ENCODE data around the gene CTCFL.

CTCFL gene

GRCh38 chr20:57535297-57535696 is 10.4 kb upstream of the CTCFL start:
- no peaks in the 10 kb centered on the region for H3K27me3 ChIP-seq (ENCODE audit: control insufficient read depth, insufficient read depth, low read length, poor library complexity, severe bottlenecking)
- no peaks in the 10 kb centered on the region for H3K9me3 ChIP-seq (ENCODE audit: control insufficient read depth, low read length)
- WGBS, 2 experiments, result 93 to 95% methylated on average over 5 of the region's 5 CpGs
- H3K4me3 ChIP-seq (ENCODE audit: insufficient read depth, low read depth, low read length), result no peak overlapping the region
- H3K4me1 ChIP-seq (ENCODE audit: control insufficient read depth, insufficient read depth, low read length), result no peaks in the 10 kb centered on the region
- no peak overlapping the region for H3K27ac ChIP-seq (ENCODE audit: insufficient read depth, low read depth, low read length, poor library complexity, severe bottlenecking)
- H3K36me3 ChIP-seq (ENCODE audit: control insufficient read depth, insufficient read depth, low read length), result no peaks in the 10 kb centered on the region

- H3K27ac ChIP-seq (ENCODE audit: insufficient read depth, low read depth, low read length, poor library complexity, severe bottlenecking), result no peak overlapping the region
- no peaks in the 10 kb centered on the region for H3K27me3 ChIP-seq (ENCODE audit: control insufficient read depth, insufficient read depth, low read length, poor library complexity, severe bottlenecking)
Observed at GRCh38 chr20:57532104-57532503, 7.2 kb upstream of the CTCFL start.

GRCh38 chr20:57530327-57530981 is 5.5 kb upstream of the CTCFL start:
- no peaks in the 10 kb centered on the region for H3K27me3 ChIP-seq (ENCODE audit: control insufficient read depth, insufficient read depth, low read length, poor library complexity, severe bottlenecking)
- no peaks in the 10 kb centered on the region for H3K4me1 ChIP-seq (ENCODE audit: control insufficient read depth, insufficient read depth, low read length)
- no peaks in the 10 kb centered on the region for H3K9me3 ChIP-seq (ENCODE audit: control insufficient read depth, low read length)
- no peaks in the 10 kb centered on the region for H3K36me3 ChIP-seq (ENCODE audit: control insufficient read depth, insufficient read depth, low read length)
- 94 to 95% methylated on average over 4 of the region's 4 CpGs for WGBS, 2 experiments
- H3K4me3 ChIP-seq (ENCODE audit: insufficient read depth, low read depth, low read length), result no peak overlapping the region
- H3K27ac ChIP-seq (ENCODE audit: insufficient read depth, low read depth, low read length, poor library complexity, severe bottlenecking), result no peak overlapping the region

More at GRCh38 chr20:57532104-57532503, 7.2 kb upstream of the CTCFL start:
- H3K4me3 ChIP-seq (ENCODE audit: insufficient read depth, low read depth, low read length), result no peak overlapping the region
- no peaks in the 10 kb centered on the region for H3K36me3 ChIP-seq (ENCODE audit: control insufficient read depth, insufficient read depth, low read length)
- WGBS, 2 experiments, result 87 to 100% methylated on average over 2 of the region's 2 CpGs
- H3K9me3 ChIP-seq (ENCODE audit: control insufficient read depth, low read length), result no peaks in the 10 kb centered on the region
- H3K4me1 ChIP-seq (ENCODE audit: control insufficient read depth, insufficient read depth, low read length), result no peaks in the 10 kb centered on the region

- 89 to 99% methylated on average over 3 of the region's 3 CpGs for WGBS, 2 experiments
- Histone ChIP-seq H3K36me3 (ENCODE audit: control insufficient read depth, insufficient read depth, low read length) (no peaks in the 10 kb centered on the region), H3K9me3 (ENCODE audit: control insufficient read depth, low read length) (no peaks in the 10 kb centered on the region), H3K27ac (ENCODE audit: insufficient read depth, low read depth, low read length, poor library complexity, severe bottlenecking) (no peak overlapping the region), H3K27me3 (ENCODE audit: control insufficient read depth, insufficient read depth, low read length, poor library complexity, severe bottlenecking) (no peaks in the 10 kb centered on the region), H3K4me1 (ENCODE audit: control insufficient read depth, insufficient read depth, low read length) (no peaks in the 10 kb centered on the region), H3K4me3 (ENCODE audit: insufficient read depth, low read depth, low read length) (no peak overlapping the region)
Observed at GRCh38 chr20:57529810-57530209, 4.9 kb upstream of the CTCFL start.

GRCh38 chr20:57529160-57529585 is 4.2 kb upstream of the CTCFL start:
- H3K4me3 ChIP-seq (ENCODE audit: insufficient read depth, low read depth, low read length), result no peak overlapping the region
- no peaks in the 10 kb centered on the region for H3K36me3 ChIP-seq (ENCODE audit: control insufficient read depth, insufficient read depth, low read length)
- H3K4me1 ChIP-seq (ENCODE audit: control insufficient read depth, insufficient read depth, low read length), result no peaks in the 10 kb centered on the region
- H3K27me3 ChIP-seq (ENCODE audit: control insufficient read depth, insufficient read depth, low read length, poor library complexity, severe bottlenecking), result no peaks in the 10 kb centered on the region
- no peak overlapping the region for H3K27ac ChIP-seq (ENCODE audit: insufficient read depth, low read depth, low read length, poor library complexity, severe bottlenecking)
- H3K9me3 ChIP-seq (ENCODE audit: control insufficient read depth, low read length), result no peaks in the 10 kb centered on the region
- 93 to 94% methylated on average over 8 of the region's 8 CpGs for WGBS, 2 experiments

- WGBS, 2 experiments, result 98 to 100% methylated on average over 4 of the region's 4 CpGs
- Histone ChIP-seq H3K4me1 (ENCODE audit: control insufficient read depth, insufficient read depth, low read length) (peaks cover 8% of the 10 kb centered on the region), H3K36me3 (ENCODE audit: control insufficient read depth, insufficient read depth, low read length) (no peaks in the 10 kb centered on the region)
Observed at GRCh38 chr20:57528148-57528547, 3.2 kb upstream of the CTCFL start.

GRCh38 chr20:57527728-57528127 is 2.8 kb upstream of the CTCFL start:
- WGBS, 2 experiments, result 90% methylated on average over 4 of the region's 6 CpGs
- H3K36me3 ChIP-seq (ENCODE audit: control insufficient read depth, insufficient read depth, low read length), result no peaks in the 10 kb centered on the region
- H3K27ac ChIP-seq (ENCODE audit: insufficient read depth, low read depth, low read length, poor library complexity, severe bottlenecking), result no peak overlapping the region
- H3K9me3 ChIP-seq (ENCODE audit: control insufficient read depth, low read length), result no peaks in the 10 kb centered on the region
- H3K4me1 ChIP-seq (ENCODE audit: control insufficient read depth, insufficient read depth, low read length), result peaks cover 10% of the 10 kb centered on the region
- H3K4me3 ChIP-seq (ENCODE audit: insufficient read depth, low read depth, low read length), result no peak overlapping the region
- H3K27me3 ChIP-seq (ENCODE audit: control insufficient read depth, insufficient read depth, low read length, poor library complexity, severe bottlenecking), result no peaks in the 10 kb centered on the region

More at GRCh38 chr20:57528148-57528547, 3.2 kb upstream of the CTCFL start:
- no peaks in the 10 kb centered on the region for H3K9me3 ChIP-seq (ENCODE audit: control insufficient read depth, low read length)
- H3K27ac ChIP-seq (ENCODE audit: insufficient read depth, low read depth, low read length, poor library complexity, severe bottlenecking), result no peak overlapping the region
- H3K27me3 ChIP-seq (ENCODE audit: control insufficient read depth, insufficient read depth, low read length, poor library complexity, severe bottlenecking), result no peaks in the 10 kb centered on the region
- H3K4me3 ChIP-seq (ENCODE audit: insufficient read depth, low read depth, low read length), result no peak overlapping the region

- Histone ChIP-seq H3K4me3 (ENCODE audit: insufficient read depth, low read depth, low read length) (no peak overlapping the region), H3K27ac (ENCODE audit: insufficient read depth, low read depth, low read length, poor library complexity, severe bottlenecking) (no peak overlapping the region), H3K36me3 (ENCODE audit: control insufficient read depth, insufficient read depth, low read length) (no peaks in the 10 kb centered on the region), H3K27me3 (ENCODE audit: control insufficient read depth, insufficient read depth, low read length, poor library complexity, severe bottlenecking) (no peaks in the 10 kb centered on the region), H3K4me1 (ENCODE audit: control insufficient read depth, insufficient read depth, low read length) (peaks cover 10% of the 10 kb centered on the region), H3K9me3 (ENCODE audit: control insufficient read depth, low read length) (no peaks in the 10 kb centered on the region)
- 78 to 82% methylated on average over 19 of the region's 19 CpGs for WGBS, 2 experiments
Observed at GRCh38 chr20:57526885-57527460, 2.0 kb upstream of the CTCFL start.

GRCh38 chr20:57526087-57526884 is 1.3 kb upstream of the CTCFL start:
- Histone ChIP-seq H3K4me3 (ENCODE audit: insufficient read depth, low read depth, low read length) (no peak overlapping the region), H3K27ac (ENCODE audit: insufficient read depth, low read depth, low read length, poor library complexity, severe bottlenecking) (no peak overlapping the region), H3K4me1 (ENCODE audit: control insufficient read depth, insufficient read depth, low read length) (peaks cover 10% of the 10 kb centered on the region), H3K36me3 (ENCODE audit: control insufficient read depth, insufficient read depth, low read length) (no peaks in the 10 kb centered on the region), H3K27me3 (ENCODE audit: control insufficient read depth, insufficient read depth, low read length, poor library complexity, severe bottlenecking) (no peaks in the 10 kb centered on the region), H3K9me3 (ENCODE audit: control insufficient read depth, low read length) (no peaks in the 10 kb centered on the region)
- 90 to 91% methylated on average over 17 of the region's 17 CpGs for WGBS, 2 experiments

All from ectodermal cell (in vitro differentiated cells).